H9 (cell line): ENCODE measurements around the gene HTR3A. TPM values are rescaled to one million over a fixed set of nuclear protein-coding genes. Genes with fewer than 3 reads are reported as not detected.

Experiments
- DNase-seq: peaks from one replicate; pipeline ENCODE4 v3.0.0-alpha.2; 2017
- H2AFZ ChIP-seq: one replicate; pipeline ENCODE4 v1.6.1; 2013; ENCODE audit warnings: mild to moderate bottlenecking, low read length, control low read depth, moderate library complexity
- H2AK5ac ChIP-seq: 2 replicates; pipeline ENCODE4 v1.6.1; 2013; ENCODE audit warnings: low read length, control low read depth, mixed read lengths; ENCODE audit not compliant: insufficient read length
- H2BK120ac ChIP-seq: one replicate; pipeline ENCODE4 v1.6.1; 2013; ENCODE audit warnings: low read depth, mild to moderate bottlenecking, low read length, control low read depth, inconsistent platforms; ENCODE audit not compliant: poor library complexity, severe bottlenecking
- H2BK12ac ChIP-seq: 2 replicates; pipeline ENCODE4 v1.6.1; 2013; ENCODE audit warnings: low read length, control low read depth, mixed read lengths, low read depth; ENCODE audit not compliant: insufficient read length
- H2BK15ac ChIP-seq: 2 replicates; pipeline ENCODE4 v1.6.1; 2013; ENCODE audit warnings: low read depth, low read length, control low read depth
- H2BK20ac ChIP-seq: one replicate; pipeline ENCODE4 v1.6.1; 2013; ENCODE audit warnings: low read depth, mild to moderate bottlenecking, low read length, control low read depth, inconsistent platforms; ENCODE audit not compliant: poor library complexity, severe bottlenecking
- H2BK5ac ChIP-seq: 2 replicates; pipeline ENCODE4 v1.6.1; 2013; ENCODE audit warnings: low read length, control low read depth, mixed read lengths; ENCODE audit not compliant: insufficient read length
- H3K14ac ChIP-seq: 2 replicates; pipeline ENCODE4 v1.6.1; 2013; ENCODE audit warnings: low read length, control low read depth; ENCODE audit not compliant: insufficient read depth
- H3K18ac ChIP-seq: 2 replicates; pipeline ENCODE4 v1.6.1; 2013; ENCODE audit warnings: low read depth, mild to moderate bottlenecking, mixed read lengths, low read length, control low read depth; ENCODE audit not compliant: insufficient read length
- H3K23ac ChIP-seq: 2 replicates; pipeline ENCODE4 v1.6.1; 2013; ENCODE audit warnings: low read length, control low read depth, mixed read lengths, low read depth; ENCODE audit not compliant: insufficient read length
- H3K23me2 ChIP-seq: 2 replicates; pipeline ENCODE4 v1.6.1; 2013; ENCODE audit warnings: low read depth, mild to moderate bottlenecking, mixed read lengths, low read length, control low read depth; ENCODE audit not compliant: insufficient read length, poor library complexity, severe bottlenecking
- H3K27ac ChIP-seq: 2 replicates; pipeline ENCODE4 v1.5.1; 2013; ENCODE audit warnings: low read length, control low read depth, mixed read lengths, low read depth; ENCODE audit not compliant: insufficient read length
- H3K27me3 ChIP-seq: 2 replicates; pipeline ENCODE4 v1.6.1; 2013; ENCODE audit warnings: low read length, control low read depth, inconsistent platforms; ENCODE audit not compliant: insufficient read depth
- H3K4ac ChIP-seq: 2 replicates; pipeline ENCODE4 v1.6.1; 2013; ENCODE audit warnings: low read depth, mild to moderate bottlenecking, control low read depth, inconsistent platforms, low read length, moderate library complexity
- H3K4me1 ChIP-seq: 2 replicates; pipeline ENCODE4 v1.6.1; 2013; ENCODE audit warnings: low read length, control low read depth, inconsistent platforms; ENCODE audit not compliant: insufficient read depth
- H3K4me2 ChIP-seq: 2 replicates; pipeline ENCODE4 v1.6.1; 2013; ENCODE audit warnings: low read length, control low read depth, mixed read lengths; ENCODE audit not compliant: insufficient read length, insufficient read depth
- H3K56ac ChIP-seq: 2 replicates; pipeline ENCODE4 v1.6.1; 2013; ENCODE audit warnings: low read depth, mild to moderate bottlenecking, mixed read lengths, low read length, control low read depth; ENCODE audit not compliant: insufficient read length
- H3K79me1 ChIP-seq: 2 replicates; pipeline ENCODE4 v1.6.1; 2013; ENCODE audit warnings: low read depth, mild to moderate bottlenecking, moderate library complexity, low read length, control low read depth, inconsistent platforms; ENCODE audit not compliant: insufficient read depth, poor library complexity, severe bottlenecking
- H3K79me2 ChIP-seq: 2 replicates; pipeline ENCODE4 v1.6.1; 2013; ENCODE audit warnings: low read length, control low read depth, inconsistent platforms; ENCODE audit not compliant: insufficient read depth
- H3K9ac ChIP-seq: 2 replicates; pipeline ENCODE4 v1.6.1; 2013; ENCODE audit warnings: low read length, control low read depth, mixed read lengths; ENCODE audit not compliant: insufficient read length; ENCODE audit errors: extremely low read depth
- H3K9me3 ChIP-seq: one replicate; pipeline ENCODE4 v1.6.1; 2013; ENCODE audit warnings: low read depth, low read length, inconsistent platforms; ENCODE audit not compliant: control insufficient read depth
- H3T11ph ChIP-seq: one replicate; pipeline ENCODE4 v1.6.1; 2013; ENCODE audit warnings: mild to moderate bottlenecking, low read length, control low read depth, inconsistent platforms
- H4K20me1 ChIP-seq: one replicate; pipeline ENCODE4 v1.6.1; 2013; ENCODE audit not compliant: control insufficient read depth, insufficient read length, insufficient read depth
- H4K5ac ChIP-seq: 2 replicates; pipeline ENCODE4 v1.6.1; 2013; ENCODE audit warnings: low read depth, mild to moderate bottlenecking, mixed read lengths, low read length, control low read depth; ENCODE audit not compliant: insufficient read length
- H4K8ac ChIP-seq: replicated peaks from 2 replicates; pipeline ENCODE4 v1.6.1; 2013; ENCODE audit warnings: low read length, control low read depth, mixed read lengths, low read depth; ENCODE audit not compliant: insufficient read length
- H4K91ac ChIP-seq: 2 replicates; pipeline ENCODE4 v1.6.1; 2013; ENCODE audit warnings: low read depth, mild to moderate bottlenecking, moderate library complexity, mixed read lengths, low read length, control low read depth; ENCODE audit not compliant: insufficient read length
- H3K27ac Mint-ChIP-seq, 3 experiments: 2 replicates in 2 of 3; 3 replicates in 1 of 3; pipeline ENCODE4 v1.8.0; 2020 to 2021; ENCODE audit warnings: mixed read lengths in 3 of 3, mild to moderate bottlenecking in 1 of 3, moderate library complexity in 1 of 3
- H3K27me3 Mint-ChIP-seq: 2 replicates; pipeline ENCODE4 v1.8.0; 2021; ENCODE audit warnings: low read depth, mild to moderate bottlenecking, moderate library complexity, mixed read lengths
- H3K36me3 Mint-ChIP-seq, 3 experiments: 2 replicates in 2 of 3; 3 replicates in 1 of 3; pipeline ENCODE4 v1.8.0; 2020 to 2021; ENCODE audit warnings: low read depth in 3 of 3, mixed read lengths in 3 of 3; ENCODE audit not compliant: insufficient read depth in 1 of 3
- H3K4me1 Mint-ChIP-seq, 2 experiments: 2 replicates each; pipeline ENCODE4 v1.8.0; 2020; ENCODE audit warnings: mixed read lengths in 2 of 2
- H3K4me3 Mint-ChIP-seq, 2 experiments: 2 replicates in 1 of 2; 3 replicates in 1 of 2; pipeline ENCODE4 v1.8.0; 2020 to 2021; ENCODE audit warnings: mild to moderate bottlenecking in 2 of 2, mixed read lengths in 2 of 2, moderate library complexity in 1 of 2
- H3K9me3 Mint-ChIP-seq, 2 experiments: 2 replicates in 1 of 2; 3 replicates in 1 of 2; pipeline ENCODE4 v1.8.0; 2020; ENCODE audit warnings: mild to moderate bottlenecking in 2 of 2, mixed read lengths in 2 of 2, moderate library complexity in 1 of 2
- CTCF ChIP-seq: fragments of 200-600 bp; sonication (generic); conservative IDR thresholded peaks from 3 replicates; pipeline ENCODE4 v1.8.0; 2021; ENCODE audit warnings: antibody characterized with exemption, mild to moderate bottlenecking
- WGBS: extraction: QIAGEN DNeasy Blood & Tissue Kit; methylation state at CpG from one replicate; pipeline ENCODE4 v1.1.7; 2013; ENCODE audit warnings: missing lambda C conversion rate, low lambda C conversion rate, mixed read lengths; ENCODE audit not compliant: insufficient read length; ENCODE audit errors: extremely low coverage; 5-methylcytosine and 5-hydroxymethylcytosine counted together
- total RNA-seq: library from RNA; stranded (reverse); gene quantifications from 2 replicates; pipeline ENCODE4 v1.2.1, GENCODE V29; 2021

The HTR3A gene
- total RNA-seq, 1 experiment from 2014 or later: 4.1 TPM

GRCh38 chr11:113951537-113951936 lies 23.4 kb upstream of the HTR3A start:
- Histone ChIP-seq H2AFZ (no peak overlapping the region), H3K4me2 (no peak overlapping the region), H2BK20ac (no peak overlapping the region), H3K18ac (peak overlapping the region; percentile 42), H3K4ac (no peak overlapping the region), H4K8ac (no peak overlapping the region), H2BK120ac (no peak overlapping the region), H4K5ac (no peak overlapping the region), H2BK15ac (no peak overlapping the region; the same call in 1 of the 2 replicates), H3K9me3 (no peaks in the 10 kb centered on the region), H3K23ac (no peak overlapping the region), H3K23me2 (no peaks in the 10 kb centered on the region), H2AK5ac (no peak overlapping the region), H4K91ac (no peak overlapping the region), H4K20me1 (no peaks in the 10 kb centered on the region), H3K79me2 (no peaks in the 10 kb centered on the region), H3K9ac (no peak overlapping the region), H2BK5ac (no peak overlapping the region), H2BK12ac (no peak overlapping the region), H3K14ac (no peak overlapping the region), H3K27me3 (no peaks in the 10 kb centered on the region), H3K4me1 (peaks cover 12% of the 10 kb centered on the region; the same call in 1 of the 2 replicates), H3T11ph (no peak overlapping the region), H3K79me1 (no peaks in the 10 kb centered on the region), H3K56ac (no peak overlapping the region), H3K27ac (no peak overlapping the region)
- Mint-ChIP-seq H3K9me3 (no peaks in the 10 kb centered on the region; a peak in 2 of 5 replicates), H3K4me3 (no peak overlapping the region), H3K36me3 (no peaks in the 10 kb centered on the region), H3K27me3 (peaks cover 5% of the 10 kb centered on the region), H3K27ac (peak overlapping the region in 2 of 3 experiments; percentile 53 to 83; a peak in 3 of 7 replicates), H3K4me1 (peaks cover 50 to 52% of the 10 kb centered on the region in 2 experiments)
- no CpG with 5 or more reads among the region's 5 CpGs for WGBS
- no peak for TF ChIP-seq CTCF
- DNase-seq: peak; percentile 54
